GM20431 (cell line): ENCODE results near the gene FNDC5.
"Not testable (repeated sequence)": the region's sequence is repeated elsewhere in the genome, so short reads cannot be mapped to it uniquely, and the experiment has no call there.

ENCODE experiments used
- in situ Hi-C: fragments of 300-500 bp; cut with MseI, MboI; formaldehyde crosslinking; loops from one replicate; pipeline ENCODE4 v1.15.0; 2020; ENCODE audit warnings: low sequenced_read_pairs; ENCODE audit not compliant: unreplicated experiment

Gene FNDC5

DNA sequence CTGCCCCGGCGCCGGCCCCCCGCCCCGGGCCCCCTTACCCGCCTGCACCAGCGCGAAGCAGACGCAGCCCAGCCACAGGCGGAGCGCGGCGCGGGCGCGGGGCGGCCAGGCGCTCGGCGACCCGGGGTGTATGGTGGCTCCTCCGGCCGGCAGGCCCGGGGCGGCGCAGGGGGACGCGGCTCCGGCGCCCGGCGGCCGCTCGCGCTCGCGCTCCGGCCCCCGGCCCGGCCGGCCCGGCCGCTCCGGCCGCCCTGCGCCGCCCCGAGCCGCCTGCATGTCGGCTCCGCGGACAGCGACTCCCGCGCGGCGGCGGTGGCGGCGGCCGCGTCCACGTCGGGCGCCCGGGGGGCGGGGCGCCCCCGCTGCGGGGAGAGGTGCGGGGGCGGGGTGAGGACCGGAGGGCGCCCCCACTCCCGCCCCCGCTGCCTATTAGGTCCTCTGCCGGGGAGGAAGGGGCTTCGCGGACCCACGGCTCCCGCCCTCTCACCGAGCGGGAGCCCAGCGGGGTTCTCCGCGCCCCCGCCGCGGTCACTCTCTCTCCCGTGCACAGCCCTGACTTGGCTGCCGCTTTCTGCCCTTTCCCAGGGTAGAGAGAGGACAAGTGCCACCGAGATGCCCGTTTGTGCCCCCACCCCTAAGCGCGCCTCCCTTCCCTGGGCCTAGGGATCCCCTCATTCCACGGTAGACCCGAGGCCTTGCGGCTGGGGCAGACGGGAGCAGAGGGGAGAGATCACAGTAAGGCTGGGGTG, at the start of gene FNDC5:
Gene FNDC5, minus strand, starts transcription at position 298 of the 749 bp plus-strand sequence.
- in situ Hi-C loops = no loop called here

DNA sequence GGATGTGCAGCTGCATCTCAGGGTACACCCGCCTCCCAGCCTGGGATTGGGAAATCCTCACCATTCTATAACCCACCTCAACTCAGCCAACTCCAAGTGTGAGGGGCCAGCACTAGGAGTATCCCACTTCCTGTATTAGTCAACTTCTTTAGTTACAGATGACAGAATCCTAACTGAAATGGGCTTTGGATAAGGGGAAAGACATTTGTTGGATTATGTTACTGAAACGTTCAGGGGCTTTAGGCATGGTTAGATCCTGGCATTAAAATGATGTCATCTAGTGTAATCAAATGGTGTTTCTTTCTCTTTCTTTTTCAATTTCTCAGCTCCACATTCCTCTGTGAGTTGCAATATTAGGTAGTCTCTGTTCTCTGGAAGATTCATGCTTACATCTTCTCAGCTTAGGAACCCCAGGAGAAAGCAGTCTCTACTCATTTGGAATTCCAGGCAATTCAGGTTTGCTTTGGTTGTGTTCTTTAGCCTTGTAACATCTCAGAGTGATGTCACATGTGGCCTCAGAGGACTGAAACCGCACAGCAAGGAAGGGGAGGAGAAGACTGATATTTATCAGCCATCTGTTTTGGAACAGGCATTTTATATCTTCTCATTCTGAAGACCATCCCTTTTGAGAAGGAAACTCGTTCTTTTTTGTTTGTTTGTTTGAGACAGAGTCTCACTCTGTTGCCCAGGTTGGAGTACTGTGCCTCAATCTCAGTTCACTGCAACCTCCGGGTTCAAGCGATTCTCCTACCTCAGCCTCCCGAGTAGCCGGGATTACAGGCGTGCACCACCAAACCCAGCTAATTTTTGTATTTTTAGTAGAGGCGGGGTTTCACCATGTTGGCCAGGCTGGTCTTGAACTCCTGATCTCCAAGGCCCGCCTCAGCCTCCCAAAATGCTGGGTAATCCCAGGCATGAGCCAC, 49.4 kb upstream of the FNDC5 start:
- in situ Hi-C loops = no loop called here

- in situ Hi-C loops = no loop called here
These were observed 47.5 kb upstream of the FNDC5 start for GRCh38 chr1:32918179-32918578.

- in situ Hi-C loops = no loop called here
These were observed 46.8 kb upstream of the FNDC5 start for GRCh38 chr1:32917521-32917920.

DNA sequence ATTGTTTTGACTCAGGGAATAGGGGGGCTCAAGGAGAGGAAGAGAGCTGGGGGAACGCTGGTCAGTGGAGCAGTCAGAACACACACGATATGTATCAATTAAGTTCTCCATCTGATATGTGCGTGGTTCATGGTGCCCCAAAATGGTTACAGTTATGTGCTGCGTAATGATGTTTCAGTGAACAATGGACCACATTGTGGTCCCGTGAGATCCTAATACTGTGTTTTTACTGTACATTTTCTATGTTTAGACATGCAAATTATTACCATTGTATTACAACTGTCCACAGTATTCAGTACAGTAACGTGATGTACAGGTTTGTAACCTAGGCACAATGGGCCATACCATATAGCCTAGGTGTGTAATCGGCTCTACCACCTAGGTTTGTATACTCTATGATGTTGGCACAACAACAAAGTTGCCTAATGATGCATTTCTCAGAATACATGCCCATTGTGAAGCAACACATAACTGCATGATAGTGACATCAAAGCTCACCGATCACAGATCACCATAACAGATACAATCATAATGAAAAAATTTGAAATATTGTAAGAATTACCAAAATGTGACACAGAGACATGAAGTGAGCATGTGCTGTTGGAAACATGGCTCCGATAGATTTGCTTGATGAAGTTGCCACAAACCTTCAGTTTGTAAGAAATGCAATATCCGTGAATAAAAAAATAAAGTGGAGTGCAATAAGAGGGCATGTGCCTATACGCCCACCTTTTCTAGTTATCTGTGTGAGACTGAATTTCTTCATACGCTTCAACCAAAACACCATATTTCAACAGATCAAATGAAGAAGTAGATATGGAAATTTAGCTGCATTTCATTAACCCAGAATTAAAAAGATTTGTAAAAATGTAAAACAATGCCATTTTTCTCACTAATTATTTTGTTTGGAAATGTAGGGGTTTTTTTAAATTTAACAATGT, 45.3 kb upstream of the FNDC5 start:
- in situ Hi-C loops = no loop called here

GRCh38 chr1:32910319-32910718, 39.6 kb upstream of the FNDC5 start:
- in situ Hi-C loops = no loop called here

GRCh38 chr1:32907435-32907834, 36.7 kb upstream of the FNDC5 start:
- in situ Hi-C loops = no loop called here

DNA sequence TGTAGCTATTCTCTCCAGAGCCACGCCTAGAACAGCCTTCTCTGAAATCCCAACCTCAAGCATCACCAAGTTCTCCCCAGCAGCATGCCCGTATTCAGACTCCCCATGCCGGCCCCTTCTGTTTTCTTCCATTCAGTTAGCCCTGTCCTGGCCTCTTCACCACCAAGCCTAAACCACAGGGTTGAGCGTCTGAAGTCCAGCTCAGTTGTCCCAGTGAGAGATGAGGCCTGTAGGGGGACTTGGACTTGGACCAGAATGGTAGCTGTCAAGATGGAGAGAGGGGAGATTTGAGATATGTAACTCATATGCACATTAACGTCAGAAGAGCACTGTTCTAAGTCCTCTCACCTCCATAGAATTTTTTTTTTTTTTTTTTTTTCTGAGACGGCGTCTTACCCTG, 35.9 kb upstream of the FNDC5 start:
- in situ Hi-C loops = no loop called here

DNA sequence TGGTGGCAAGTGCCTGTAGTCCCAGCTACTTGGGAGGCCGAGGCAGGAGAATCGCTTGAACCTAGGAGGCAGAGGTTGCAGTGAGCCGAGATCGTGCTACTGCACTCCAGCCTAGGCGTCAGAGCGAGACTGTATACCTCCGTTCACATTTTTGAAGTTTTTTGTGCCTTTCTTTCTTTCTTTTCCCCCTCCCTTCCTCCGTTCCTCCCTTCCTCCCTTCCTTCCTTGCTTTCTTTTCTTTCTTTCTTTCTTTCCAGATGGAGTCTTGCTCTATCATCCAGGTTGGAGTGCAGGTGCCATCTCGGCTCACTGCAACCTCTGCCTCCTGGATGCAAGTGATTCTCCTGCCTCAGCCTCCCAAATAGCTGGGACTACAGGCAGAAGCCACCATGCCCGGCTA, 34.9 kb upstream of the FNDC5 start:
- in situ Hi-C loops = not testable (repeated sequence)

DNA sequence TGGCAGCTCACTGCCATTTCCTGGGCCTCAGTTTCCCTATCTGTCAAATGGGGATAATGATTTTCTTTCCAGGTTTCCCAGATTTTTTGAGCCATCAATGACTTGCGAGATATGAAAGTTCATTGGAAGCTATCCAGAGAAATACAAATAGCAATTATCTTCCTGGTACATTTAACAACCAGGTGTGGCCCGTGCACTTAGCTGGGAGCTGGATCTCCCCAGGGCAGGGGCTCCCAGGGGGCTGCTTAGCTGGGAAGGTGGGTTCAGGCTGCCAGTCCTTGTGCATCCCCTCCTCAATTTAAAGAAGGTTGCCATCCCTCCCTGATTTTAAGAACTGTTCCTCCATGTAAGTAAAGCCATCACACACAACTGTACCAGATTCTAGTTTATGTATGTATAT, 34.1 kb upstream of the FNDC5 start:
- in situ Hi-C loops = no loop called here

DNA sequence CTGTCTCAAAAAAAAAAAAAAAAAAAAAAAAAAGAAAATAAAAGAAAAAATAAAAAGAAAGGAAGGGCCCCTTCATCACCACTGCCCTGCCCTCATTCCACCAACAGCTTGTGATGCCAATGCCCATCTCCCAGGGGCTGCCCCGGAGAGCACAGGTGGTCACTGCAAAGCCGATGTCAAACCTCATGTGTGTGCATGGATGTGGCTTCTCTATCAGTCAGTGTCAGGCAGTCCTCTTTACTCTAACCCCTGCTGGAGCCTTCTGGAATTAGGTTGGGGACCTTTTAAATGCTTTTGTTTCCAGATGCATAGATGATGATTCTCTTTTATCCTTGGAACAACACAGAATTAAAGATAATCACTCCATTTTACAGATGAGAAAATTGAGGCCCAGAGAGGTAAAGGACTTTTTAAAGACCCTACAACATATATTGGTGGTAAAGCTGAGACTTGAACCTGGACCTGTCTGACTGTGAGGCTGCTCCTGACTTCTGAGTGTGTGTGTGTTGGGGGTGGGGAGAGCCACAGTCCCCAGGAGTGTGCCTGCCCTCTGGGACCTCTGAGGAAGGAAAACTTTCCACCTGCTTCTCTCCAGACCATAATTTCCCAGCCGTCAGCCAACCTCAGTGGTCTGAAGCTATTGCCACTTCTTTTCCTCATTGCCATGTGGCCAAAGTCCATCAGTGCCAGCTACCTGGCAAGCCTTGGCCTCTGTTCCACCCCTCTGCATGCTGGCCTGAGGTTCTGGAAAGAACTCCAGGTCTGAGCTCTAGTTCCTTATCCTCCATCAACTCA, 33.5 kb upstream of the FNDC5 start:
- in situ Hi-C loops = no loop called here

DNA sequence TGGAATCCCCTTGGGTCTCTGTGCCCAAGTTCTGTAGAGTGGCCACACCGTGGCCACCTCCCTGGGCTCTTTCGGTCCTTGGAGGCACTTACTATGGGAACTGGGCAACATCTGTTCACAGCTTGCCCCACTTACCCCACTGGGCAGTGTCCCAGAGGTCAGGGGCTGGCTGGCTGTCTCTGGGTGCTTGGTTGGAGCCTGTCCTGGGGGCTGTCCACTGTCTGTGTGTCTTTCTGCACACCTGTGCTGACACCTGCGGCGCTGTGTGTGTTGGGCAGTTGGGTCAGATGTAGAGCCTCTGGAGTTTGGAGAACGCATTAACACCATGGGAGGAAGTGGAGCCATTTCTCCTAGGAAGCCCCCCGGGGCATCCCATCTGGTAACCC, 31.8 kb upstream of the FNDC5 start:
- in situ Hi-C loops = no loop called here

DNA sequence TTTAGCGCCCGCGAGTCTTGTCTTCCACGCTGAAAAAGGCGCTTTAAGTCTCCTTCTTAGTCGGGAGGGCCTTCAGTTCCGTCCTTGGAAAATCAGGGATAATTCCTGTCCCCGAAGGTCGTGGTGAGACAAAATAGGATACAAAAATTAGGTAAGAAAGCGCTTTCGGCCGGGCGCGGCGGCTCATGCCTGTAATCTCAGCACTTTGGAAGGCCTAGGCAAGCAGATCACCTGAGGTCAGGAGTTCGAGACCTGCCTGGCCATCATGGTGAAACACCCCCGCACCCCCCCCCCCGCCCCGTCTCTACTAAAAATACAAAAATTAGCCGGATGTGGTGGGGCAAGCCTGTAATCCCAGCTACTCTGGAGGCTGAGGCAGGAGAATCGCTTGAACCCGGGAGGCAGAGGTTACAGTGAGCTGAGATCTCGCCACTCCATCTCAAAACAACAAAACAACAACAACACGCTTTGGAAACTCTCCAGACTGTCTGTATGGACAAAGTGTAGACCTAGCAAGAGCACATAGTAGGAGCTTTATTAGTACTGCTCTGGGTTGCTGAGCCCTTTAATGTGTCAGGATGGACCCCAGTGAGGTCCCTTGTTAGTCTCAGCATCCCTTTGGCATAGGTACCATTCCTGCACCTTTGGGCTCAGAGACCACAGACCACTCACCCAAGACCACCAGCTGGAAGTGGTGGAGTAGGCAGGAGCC, 31.3 kb upstream of the FNDC5 start:
- in situ Hi-C loops = no loop called here

GRCh38 chr1:32900956-32901822, 30.5 kb upstream of the FNDC5 start, which contains the start of gene TMEM54:
TSS of gene TMEM54 (minus strand) at chr1:32901389. CDS start at chr1:32901238, 151 bp downstream.
- in situ Hi-C loops = no loop called here

- in situ Hi-C loops = no loop called here
These were observed 29.8 kb upstream of the FNDC5 start for GRCh38 chr1:32900371-32900955.

GRCh38 chr1:32899586-32900296, 29.0 kb upstream of the FNDC5 start:
- in situ Hi-C loops = no loop called here

GRCh38 chr1:32898958-32899357, 28.2 kb upstream of the FNDC5 start:
- in situ Hi-C loops = no loop called here
